GM12878 (cell line): Measurements from ENCODE around the gene SEC24D. TPM values are rescaled to one million over a fixed set of nuclear protein-coding genes. Genes with fewer than 3 reads are reported as not detected.

ENCODE experiments used
- ATAC-seq: fragments of 200-7000 bp; cut with Tn5 transposase; 3 replicates; pipeline ENCODE4 v1.9.1; 2020; ENCODE audit warnings: mild to moderate bottlenecking, moderate library complexity
- BruUV-seq: library from RNA; stranded (reverse); fragments of 400-500 nt; replicated peaks from 2 replicates; lab custom pipeline; 2021; lab: Mats Ljungman, UMichigan
- CTCF ChIA-PET: fragments of 300-600 bp; sonication (Branson Sonifier 250); formaldehyde crosslinking; extraction: SDS; loops from one replicate; lab custom pipeline; 2021; ENCODE audit warnings: inconsistent platforms; lab: Yijun Ruan, JAX
- POLR2A ChIA-PET: fragments of 350-600 bp; formaldehyde crosslinking; extraction: SDS; loops from one replicate; lab custom pipeline; 2021; ENCODE audit warnings: inconsistent platforms; lab: Charles Lee
- RAD21 ChIA-PET: fragments of 300-600 bp; sonication (Branson Sonifier 250); formaldehyde crosslinking; loops from one replicate; lab custom pipeline; 2023; ENCODE audit warnings: antibody characterized with exemption; ENCODE audit not compliant: unreplicated experiment; lab: Charles Lee
- SMC1A ChIA-PET: fragments of 300-600 bp; sonication (Branson Sonifier 250); formaldehyde crosslinking; loops from one replicate; lab custom pipeline; 2023; ENCODE audit not compliant: unreplicated experiment, uncharacterized antibody; lab: Charles Lee
- DNase-seq: peaks from one replicate; pipeline ENCODE4 v3.0.0-alpha.2; 2011; ENCODE audit warnings: low read depth, low spot score
- FAIRE-seq: peaks from 3 replicates; lab custom pipeline; 2011; peaks lifted over from hg19 to GRCh38; lab: Jason Lieb, UNC
- H2AFZ ChIP-seq: 2 replicates; pipeline ENCODE4 v1.6.0; 2011; ENCODE audit warnings: low read depth, low read length, control low read depth; ENCODE audit not compliant: control insufficient read depth
- H3K27ac ChIP-seq: 2 replicates; pipeline ENCODE4 v1.5.1; 2011; ENCODE audit warnings: control low read depth; ENCODE audit not compliant: control insufficient read depth, insufficient read depth
- H3K27me3 ChIP-seq, 2 experiments: replicated peaks in 1 of 2; 2 replicates each; pipeline versions ENCODE4 v1.6.0 to v1.6.1; 2011; ENCODE audit warnings: low read length in 1 of 2; ENCODE audit not compliant: control insufficient read depth in 2 of 2, insufficient read depth in 2 of 2
- H3K36me3 ChIP-seq, 2 experiments: 2 replicates each; pipeline ENCODE4 v1.5.1; 2011; ENCODE audit warnings: low read length in 1 of 2; ENCODE audit not compliant: control insufficient read depth in 2 of 2, insufficient read depth in 2 of 2
- H3K4me1 ChIP-seq: 2 replicates; pipeline ENCODE4 v1.6.1; 2011; ENCODE audit warnings: mild to moderate bottlenecking, low read length, moderate library complexity, mixed read lengths; ENCODE audit not compliant: control insufficient read depth, insufficient read depth
- H3K4me2 ChIP-seq: 2 replicates; pipeline ENCODE4 v1.6.0; 2011; ENCODE audit warnings: control low read depth; ENCODE audit not compliant: control insufficient read depth, insufficient read depth
- H3K4me3 ChIP-seq: fragments of 200-600 bp; sonication (generic); 2 replicates; pipeline ENCODE4 v1.5.1; 2016
- H3K79me2 ChIP-seq: 2 replicates; pipeline ENCODE4 v1.6.0; 2011; ENCODE audit warnings: low read length; ENCODE audit not compliant: control insufficient read depth, insufficient read depth
- H3K9ac ChIP-seq: 2 replicates; pipeline ENCODE4 v1.8.0; 2011; ENCODE audit warnings: low read length, control low read depth, mixed read lengths; ENCODE audit not compliant: control insufficient read depth, insufficient read depth
- H3K9me3 ChIP-seq: replicated peaks from 3 replicates; pipeline ENCODE4 v1.5.1; 2011; ENCODE audit warnings: mild to moderate bottlenecking, low read length; ENCODE audit not compliant: control insufficient read depth, insufficient read depth
- H4K20me1 ChIP-seq: 2 replicates; pipeline ENCODE4 v1.6.0; 2011; ENCODE audit not compliant: control insufficient read depth, insufficient read depth
- GABPA ChIP-seq: IDR thresholded peaks from 2 replicates; pipeline ENCODE4 v1.6.1; 2014; ENCODE audit warnings: antibody characterized with exemption, low read depth, mild to moderate bottlenecking, inconsistent platforms
- HDAC2 ChIP-seq: fragments of 200-600 bp; sonication (generic); IDR thresholded peaks from 2 replicates; pipeline ENCODE4 v1.6.1; 2017
- JUNB ChIP-seq: IDR thresholded peaks from 2 replicates; pipeline ENCODE4 v1.6.1; 2016; ENCODE audit warnings: antibody characterized with exemption, mild to moderate bottlenecking
- MXI1 ChIP-seq: fragments of 150-350 bp; IDR thresholded peaks from 2 replicates; pipeline ENCODE4 v1.6.1; 2011; ENCODE audit warnings: low read depth, mild to moderate bottlenecking, inconsistent platforms, low read length, improper control_type of control experiment
- POU2F2 ChIP-seq: IDR thresholded peaks from 3 replicates; pipeline ENCODE4 v1.6.1; 2011; ENCODE audit warnings: low read depth, mild to moderate bottlenecking, low read length, borderline replicate concordance
- RBBP5 ChIP-seq: fragments of 200-600 bp; sonication (generic); conservative IDR thresholded peaks from 2 replicates; pipeline ENCODE4 v1.6.1; 2016
- SMARCA5 ChIP-seq: fragments of 450-650 bp; IDR thresholded peaks from 2 replicates; pipeline ENCODE4 v1.6.1; 2017; ENCODE audit warnings: mild to moderate bottlenecking
- YBX1 ChIP-seq: fragments of 450-650 bp; IDR thresholded peaks from 2 replicates; pipeline ENCODE4 v1.6.1; 2016; ENCODE audit warnings: antibody characterized with exemption
- ZNF207 ChIP-seq: fragments of 450-650 bp; IDR thresholded peaks from 2 replicates; pipeline ENCODE4 v1.6.1; 2014; ENCODE audit warnings: antibody characterized with exemption, mild to moderate bottlenecking, borderline replicate concordance
- ZNF622 ChIP-seq: fragments of 450-650 bp; IDR thresholded peaks from 2 replicates; pipeline ENCODE4 v1.6.1; 2017; ENCODE audit warnings: mild to moderate bottlenecking, inconsistent platforms
- WGBS: methylation state at CpG from one replicate; pipeline ENCODE4 v1.1.6; 2016; ENCODE audit warnings: low lambda C conversion rate; ENCODE audit not compliant: insufficient replicate concordance, insufficient coverage; ENCODE audit errors: missing lambda C conversion rate; 5-methylcytosine and 5-hydroxymethylcytosine counted together
- in situ Hi-C: fragments of 300-500 bp; cut with MboI; formaldehyde crosslinking; loops from 9 replicates; pipeline ENCODE4 v1.14.3; 2018; ENCODE audit warnings: mixed read lengths
- intact Hi-C: fragments of 100-400 bp; cut with micrococcal nuclease; formaldehyde crosslinking; loops from one replicate; pipeline ENCODE4 v1.14.2; 2022; ENCODE audit not compliant: unreplicated experiment
- polyA plus RNA-seq, 11 experiments: library from polyadenylated mRNA; depleted of rRNA in 4 of 11; unstranded in 6 of 11; stranded (reverse) in 5 of 11; fragments of >200 nt; fragmentation: Nextera tagmentation in 4 of 11; fragmentation: Illumina TruSeq in 1 of 11; extraction: Ambion mirVana in 4 of 11; extraction: Trizol in 1 of 11; gene quantifications; 1 replicate in 1 of 11; 2 replicates in 10 of 11; pipeline versions ENCODE4 v1.2.1 to v1.2.3, GENCODE V29; 2011 to 2016; ENCODE audit warnings: inconsistent platforms in 2 of 11, missing spikeins in 2 of 11, low read depth in 1 of 11
- total RNA-seq, 4 experiments: library from RNA; depleted of rRNA in 3 of 4; stranded (reverse); fragments of >200 nt in 3 of 4; fragmentation: Illumina TruSeq in 1 of 4; extraction: Trizol in 1 of 4; gene quantifications; 2 replicates each; pipeline versions ENCODE4 v1.2.1 to v1.2.3, GENCODE V29; 2013 to 2021

The SEC24D gene
- total and polyA plus RNA-seq, 10 of the 15 experiments (the other 5 are each of a cell fraction or from before 2014, with no cell fraction given): 12.8 to 61.9 (median 25.6) TPM

GRCh38 chr4:118738090-118738489, 97.8 kb downstream of the SEC24D start:
- Histone ChIP-seq H3K9me3 (no peaks in the 10 kb centered on the region), H2AFZ (no peak overlapping the region), H3K4me2 (no peak overlapping the region), H3K36me3 (peaks cover 2 to 31% of the 10 kb centered on the region in 2 experiments), H3K79me2 (no peaks in the 10 kb centered on the region), H3K4me3 (no peak overlapping the region), H3K4me1 (no peaks in the 10 kb centered on the region), H3K27ac (no peak overlapping the region), H3K27me3 (no peaks in the 10 kb centered on the region), H3K9ac (no peak overlapping the region), H4K20me1 (no peaks in the 10 kb centered on the region)
- DNase-seq (no peak), FAIRE-seq (no peak), ATAC-seq (no peak)
- TF ChIP-seq MXI1: no peak
- TF ChIP-seq SMARCA5: no peak
- no peak for TF ChIP-seq JUNB
- TF ChIP-seq RBBP5: no peak
- TF ChIP-seq ZNF622: no peak
- ChIA-PET CTCF (interaction anchor here (1.3 kb wide), 2 partner anchors 33 to 52 kb away, joined by 4 to 5 read pairs; no protein-coding TSS in a partner anchor), RAD21 (interaction anchor here (1.1 kb wide), 1 partner anchor 457 kb away, joined by 4 read pairs; no protein-coding TSS in a partner anchor), SMC1A (interaction anchor here (1.0 to 1.9 kb wide), 4 partner anchors 12 to 67 kb away, joined by 3 to 5 read pairs (median 5); no protein-coding TSS in a partner anchor), POLR2A (no interaction called here)
- 96% methylated on average over 3 of the region's 3 CpGs for WGBS
- in situ Hi-C loops (no loop called here), intact Hi-C loops (no loop called here)
- no TSS peak for BruUV-seq

- no peak for ATAC-seq
- TF ChIP-seq GABPA (no peak), POU2F2 (no peak), HDAC2 (no peak), ZNF207 (no peak), YBX1 (no peak)
- TF ChIP-seq, all 136 proteins: peak for 0
- H3K27me3 ChIP-seq: no peaks in the 10 kb centered on the region
- CTCF ChIA-PET: no interaction called here
- POLR2A ChIA-PET: no interaction called here
- H3K4me3 ChIP-seq: no peak overlapping the region
- H3K36me3 ChIP-seq: peaks cover 2 to 35% of the 10 kb centered on the region in 2 experiments
- RAD21 ChIA-PET: no interaction called here
- no peak overlapping the region for H3K9ac ChIP-seq
- H3K79me2 ChIP-seq: no peaks in the 10 kb centered on the region
- H3K9me3 ChIP-seq: no peaks in the 10 kb centered on the region
- no peak overlapping the region for H3K27ac ChIP-seq
- FAIRE-seq (no peak), DNase-seq (no peak)
- intact Hi-C loops: no loop called here
- H2AFZ ChIP-seq: no peak overlapping the region
- H3K4me2 ChIP-seq: no peak overlapping the region
- H3K4me1 ChIP-seq: no peaks in the 10 kb centered on the region
- in situ Hi-C loops: no loop called here
- SMC1A ChIA-PET: interaction anchor here (1.6 kb wide), 1 partner anchor 25 kb away, joined by 3 read pairs; no protein-coding TSS in a partner anchor
- no TSS peak for BruUV-seq
- H4K20me1 ChIP-seq: no peaks in the 10 kb centered on the region
Measured at GRCh38 chr4:118736900-118737299, 99.0 kb downstream of the SEC24D start.
